GM18519 (cell line): ENCODE data around the gene ARHGAP42.
A peak's percentile ranks its signal among the peaks of the same experiment; 100 is the strongest.

Experiments used
- ATAC-seq: cut with Tn5 transposase; IDR thresholded peaks from one replicate; pipeline ENCODE4 v1.9.1; 2021; ENCODE audit warnings: mild to moderate bottlenecking, moderate library complexity; ENCODE audit not compliant: unreplicated experiment, low FRiP score

ARHGAP42 gene

GRCh38 chr11:100681064-100681502, 6.0 kb upstream of the ARHGAP42 start:
- ATAC-seq, result peak; percentile 99

- ATAC-seq, result no peak
Observed at GRCh38 chr11:100682247-100682969, 4.7 kb upstream of the ARHGAP42 start.

- no peak for ATAC-seq
Observed at GRCh38 chr11:100683126-100683525, 4.0 kb upstream of the ARHGAP42 start.

GRCh38 chr11:100684101-100685065, 2.7 kb upstream of the ARHGAP42 start:
- peak; percentile 31 for ATAC-seq

GRCh38 chr11:100686476-100687053, 523 bp upstream of the ARHGAP42 start:
- no peak for ATAC-seq

- peak; percentile 38 for ATAC-seq
Observed at GRCh38 chr11:100687630-100688395, 725 bp downstream of the ARHGAP42 start.

- ATAC-seq, result no peak
Observed at GRCh38 chr11:100689141-100689540, 2.1 kb downstream of the ARHGAP42 start.

GRCh38 chr11:100691896-100692653, 5.0 kb downstream of the ARHGAP42 start:
- no peak for ATAC-seq

- no peak for ATAC-seq
Observed at GRCh38 chr11:100695911-100696310, 8.8 kb downstream of the ARHGAP42 start.

- ATAC-seq, result no peak
Observed at GRCh38 chr11:100703139-100703538, 16.1 kb downstream of the ARHGAP42 start.

GRCh38 chr11:100703801-100704575, 16.9 kb downstream of the ARHGAP42 start:
- ATAC-seq, result no peak

- ATAC-seq, result no peak
Observed at GRCh38 chr11:100705447-100705846, 18.4 kb downstream of the ARHGAP42 start.

- peak; percentile 51 for ATAC-seq
Observed at GRCh38 chr11:100706179-100706578, 19.1 kb downstream of the ARHGAP42 start.

- peak; percentile 77 for ATAC-seq
Observed at GRCh38 chr11:100709233-100709957, 22.3 kb downstream of the ARHGAP42 start.

- ATAC-seq, result no peak
Observed at GRCh38 chr11:100711984-100712383, 24.9 kb downstream of the ARHGAP42 start.

GRCh38 chr11:100712583-100712982, 25.5 kb downstream of the ARHGAP42 start:
- ATAC-seq, result no peak

GRCh38 chr11:100715165-100715761, 28.2 kb downstream of the ARHGAP42 start:
- ATAC-seq, result no peak

- ATAC-seq, result no peak
Observed at GRCh38 chr11:100716838-100717237, 29.8 kb downstream of the ARHGAP42 start.
